Colon (tissue), 2 donors: Measurements from ENCODE around the gene DNAJA1.
A peak's percentile ranks its signal among the peaks of the same experiment; 100 is the strongest.

Source experiments
- FAIRE-seq: peaks from 2 replicates; lab custom pipeline; 2012; peaks lifted over from hg19 to GRCh38; lab: Jason Lieb, UNC
- donor health status: control.
- donor health status: control.

DNAJA1 gene

DNA sequence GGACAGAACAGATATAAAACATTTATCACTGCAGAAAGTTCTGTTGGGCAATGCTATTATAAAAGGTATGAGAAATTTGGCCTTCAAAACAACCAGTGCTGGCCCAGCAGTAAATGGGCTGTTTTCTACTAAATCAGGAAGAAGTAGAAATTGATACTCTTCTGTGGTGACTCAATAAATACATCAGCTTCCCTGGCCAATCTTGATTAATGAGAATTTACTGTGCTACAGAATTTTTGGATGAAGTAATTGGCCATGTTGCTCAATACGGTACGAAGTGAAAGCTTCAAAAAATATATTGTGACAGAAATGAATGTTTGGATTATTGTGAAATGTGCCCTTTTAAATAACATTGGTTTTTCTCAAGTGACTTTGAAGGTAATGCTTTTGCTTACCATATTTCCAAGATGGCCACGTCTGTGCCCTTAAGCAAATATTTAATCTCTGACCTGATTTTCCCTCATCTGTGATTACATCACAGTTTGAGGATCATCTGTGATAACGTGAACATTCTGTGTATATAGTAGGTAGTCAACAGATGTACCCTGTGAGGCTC lies 4.2 kb downstream of the DNAJA1 start:
- no peak for FAIRE-seq

DNA sequence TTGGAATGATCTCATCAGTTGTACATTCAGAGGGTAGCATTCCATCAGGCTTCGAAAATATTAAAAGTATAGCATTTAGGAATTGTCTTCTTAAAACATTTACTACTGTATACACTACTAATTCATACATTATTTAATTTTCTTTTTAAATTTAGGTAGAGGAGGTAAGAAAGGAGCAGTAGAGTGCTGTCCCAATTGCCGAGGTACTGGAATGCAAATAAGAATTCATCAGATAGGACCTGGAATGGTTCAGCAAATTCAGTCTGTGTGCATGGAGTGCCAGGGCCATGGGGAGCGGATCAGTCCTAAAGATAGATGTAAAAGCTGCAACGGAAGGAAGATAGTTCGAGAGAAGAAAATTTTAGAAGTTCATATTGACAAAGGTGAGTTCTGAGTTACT lies 5.2 kb downstream of the DNAJA1 start:
- FAIRE-seq: no peak

DNA sequence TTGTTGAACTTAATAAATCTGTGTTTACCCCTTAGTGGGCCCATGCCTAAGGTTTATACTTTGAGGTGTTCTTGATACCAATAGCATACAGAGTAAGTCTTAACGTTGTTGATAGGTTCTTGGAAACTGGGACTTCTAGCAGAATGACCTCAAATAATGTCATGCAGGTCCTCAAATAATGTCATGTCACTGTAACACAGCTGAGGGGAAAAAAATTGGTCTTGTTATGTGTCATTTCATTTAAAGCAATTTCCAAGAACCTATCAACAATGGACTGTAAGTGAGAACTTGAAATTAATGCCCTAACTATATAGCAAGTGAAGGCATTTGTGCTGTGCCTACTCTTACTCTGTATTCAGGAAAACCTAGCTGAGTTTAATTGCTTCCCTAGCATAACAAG lies 7.2 kb downstream of the DNAJA1 start:
- FAIRE-seq: no peak

DNA sequence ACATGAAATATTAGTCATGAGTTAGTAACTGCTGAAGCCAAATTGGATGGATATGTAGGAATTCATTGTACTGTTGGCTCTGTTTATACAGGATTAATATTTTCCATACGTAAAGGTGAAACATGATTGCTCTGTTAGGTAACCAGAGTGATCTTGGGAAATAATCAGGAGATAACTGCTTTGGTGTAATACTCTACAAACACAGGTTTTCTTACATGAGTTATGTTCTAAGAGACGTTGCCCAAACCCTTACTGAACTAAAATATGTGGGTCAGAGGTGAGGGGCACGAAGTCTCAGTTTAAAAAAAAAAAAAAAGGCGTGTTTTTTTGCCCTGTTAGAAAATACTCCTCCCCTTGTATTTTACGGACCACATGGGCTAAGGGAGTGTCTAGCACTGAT lies 7.8 kb downstream of the DNAJA1 start:
- no peak for FAIRE-seq

GRCh38 chr9:33040792-33041431 lies 15.8 kb downstream of the DNAJA1 start:
- no peak for FAIRE-seq

GRCh38 chr9:33041432-33042188 lies 16.5 kb downstream of the DNAJA1 start:
- FAIRE-seq: no peak

DNA sequence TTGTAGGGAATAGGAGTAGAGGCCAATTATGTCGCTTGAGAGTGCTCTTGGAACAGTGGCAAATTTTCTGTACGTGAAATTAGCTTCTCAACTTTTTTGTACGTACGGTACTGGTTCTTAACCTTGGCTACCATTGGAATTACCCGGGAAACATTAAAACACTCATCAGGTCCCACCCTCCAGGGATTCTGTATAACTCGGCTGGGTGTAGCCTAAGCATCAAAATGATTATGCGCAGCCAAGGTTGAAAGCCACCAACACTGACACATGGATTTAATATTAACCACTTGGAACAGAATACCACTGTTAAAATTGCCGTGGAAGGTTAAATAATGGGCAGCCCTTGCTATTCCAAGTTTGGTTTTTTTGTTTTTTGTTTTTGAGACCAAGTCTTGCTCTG lies 17.4 kb downstream of the DNAJA1 start:
- FAIRE-seq: no peak

- no peak for FAIRE-seq
Measured at GRCh38 chr9:33043671-33044070, 18.6 kb downstream of the DNAJA1 start.

- no peak for FAIRE-seq
Measured at GRCh38 chr9:33044162-33044673, 19.1 kb downstream of the DNAJA1 start.

DNA sequence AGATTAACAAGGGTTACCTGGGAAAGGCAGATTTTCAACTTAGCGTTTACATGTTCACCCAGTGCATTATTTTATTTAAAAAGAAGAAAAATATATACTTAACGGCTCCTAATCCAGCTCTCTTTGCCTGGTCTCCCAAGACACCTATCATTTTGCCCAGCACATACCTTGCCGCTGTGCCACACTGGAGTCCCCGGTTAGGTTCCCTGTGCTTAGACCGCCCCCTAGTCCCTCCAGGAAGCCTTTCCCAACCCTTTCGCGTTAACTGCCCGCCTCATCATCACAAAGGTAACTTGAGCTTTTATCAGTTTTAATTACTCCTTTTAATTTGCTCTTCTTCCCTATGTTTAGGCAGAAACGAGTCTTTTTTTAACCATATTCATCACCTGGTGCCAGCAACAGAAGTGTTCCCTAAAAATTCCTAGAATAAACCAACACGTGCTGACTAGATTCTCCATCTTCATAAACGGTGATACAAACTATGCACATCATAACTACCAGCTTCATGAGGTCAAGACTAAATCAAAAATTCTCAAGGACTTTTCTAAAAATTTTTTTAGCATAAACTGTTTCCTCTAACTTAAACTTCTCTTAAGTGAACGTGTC lies 19.7 kb downstream of the DNAJA1 start:
- FAIRE-seq: no peak

DNA sequence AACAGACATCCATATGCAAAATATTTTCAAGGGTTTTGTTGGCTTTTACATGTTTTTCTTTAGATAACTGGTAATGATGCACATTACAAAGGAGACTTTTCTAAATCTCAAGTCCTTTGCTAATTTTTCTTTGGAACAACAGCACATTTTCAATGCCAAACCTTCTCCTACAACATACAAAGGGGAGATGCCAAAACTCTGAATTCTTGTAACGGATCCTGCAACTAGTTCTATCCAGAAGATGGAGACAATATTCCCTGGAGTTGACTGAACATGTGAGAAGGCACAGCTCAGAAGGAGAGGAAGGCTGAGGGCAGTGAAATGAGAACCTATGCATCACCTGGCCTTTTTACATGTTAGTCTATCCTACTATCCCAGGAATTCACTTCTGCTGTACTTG lies 21.0 kb downstream of the DNAJA1 start:
- no peak for FAIRE-seq

DNA sequence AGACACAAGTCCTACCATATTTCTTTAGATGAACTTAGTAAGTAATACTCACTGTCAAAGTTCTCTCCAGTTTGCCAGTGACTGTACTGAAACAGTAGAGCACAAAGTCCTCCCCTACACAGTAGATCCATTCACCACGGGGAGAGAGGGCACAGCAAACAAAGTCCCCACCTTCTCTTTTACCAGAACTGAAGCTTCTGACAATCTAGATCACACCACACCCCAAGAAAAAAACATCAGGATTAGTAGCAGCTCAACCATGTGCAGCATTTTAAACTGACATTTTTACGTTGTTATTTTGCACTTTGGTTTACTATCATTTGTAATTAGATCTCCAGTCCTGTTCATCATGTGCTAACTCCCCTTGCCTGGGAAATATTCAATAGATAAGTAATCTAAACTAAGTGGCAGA lies 23.0 kb downstream of the DNAJA1 start:
- FAIRE-seq: no peak

DNA sequence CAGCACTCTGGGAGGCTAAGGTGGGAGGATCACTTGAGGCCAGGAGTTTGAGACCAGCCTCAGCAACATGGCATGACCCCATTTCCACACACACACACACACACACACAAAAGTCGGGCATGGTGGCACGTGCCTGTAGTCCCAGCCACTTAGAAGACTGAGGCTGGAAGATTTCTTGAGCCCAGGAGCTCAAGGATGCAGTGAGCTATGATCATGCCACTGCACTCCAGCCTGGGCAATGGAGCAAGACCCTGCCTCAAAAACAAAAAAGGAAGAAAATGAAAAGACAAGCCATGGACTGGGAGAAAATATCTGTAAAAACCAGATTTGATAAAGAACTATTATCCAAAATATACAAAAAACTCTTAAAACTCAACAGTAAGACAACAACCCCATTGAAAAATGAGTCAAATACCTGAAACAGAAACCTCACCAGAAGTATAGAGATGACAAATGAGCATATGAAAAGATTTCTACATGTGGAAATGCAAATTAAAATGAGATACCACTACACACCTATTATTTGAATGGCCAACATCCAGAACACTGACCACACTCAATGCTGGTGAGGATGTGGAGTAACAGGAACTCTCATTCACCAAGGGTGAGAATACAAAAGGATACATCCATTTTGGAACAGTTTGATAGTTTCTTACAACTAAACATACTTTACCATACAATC lies 24.7 kb downstream of the DNAJA1 start:
- FAIRE-seq: no peak

GRCh38 chr9:33051144-33051543 lies 26.1 kb downstream of the DNAJA1 start:
- FAIRE-seq: no peak

GRCh38 chr9:33065157-33066076 lies 40.3 kb downstream of the DNAJA1 start:
- no peak for FAIRE-seq

GRCh38 chr9:33068991-33069390 lies 43.9 kb downstream of the DNAJA1 start:
- no peak for FAIRE-seq

DNA sequence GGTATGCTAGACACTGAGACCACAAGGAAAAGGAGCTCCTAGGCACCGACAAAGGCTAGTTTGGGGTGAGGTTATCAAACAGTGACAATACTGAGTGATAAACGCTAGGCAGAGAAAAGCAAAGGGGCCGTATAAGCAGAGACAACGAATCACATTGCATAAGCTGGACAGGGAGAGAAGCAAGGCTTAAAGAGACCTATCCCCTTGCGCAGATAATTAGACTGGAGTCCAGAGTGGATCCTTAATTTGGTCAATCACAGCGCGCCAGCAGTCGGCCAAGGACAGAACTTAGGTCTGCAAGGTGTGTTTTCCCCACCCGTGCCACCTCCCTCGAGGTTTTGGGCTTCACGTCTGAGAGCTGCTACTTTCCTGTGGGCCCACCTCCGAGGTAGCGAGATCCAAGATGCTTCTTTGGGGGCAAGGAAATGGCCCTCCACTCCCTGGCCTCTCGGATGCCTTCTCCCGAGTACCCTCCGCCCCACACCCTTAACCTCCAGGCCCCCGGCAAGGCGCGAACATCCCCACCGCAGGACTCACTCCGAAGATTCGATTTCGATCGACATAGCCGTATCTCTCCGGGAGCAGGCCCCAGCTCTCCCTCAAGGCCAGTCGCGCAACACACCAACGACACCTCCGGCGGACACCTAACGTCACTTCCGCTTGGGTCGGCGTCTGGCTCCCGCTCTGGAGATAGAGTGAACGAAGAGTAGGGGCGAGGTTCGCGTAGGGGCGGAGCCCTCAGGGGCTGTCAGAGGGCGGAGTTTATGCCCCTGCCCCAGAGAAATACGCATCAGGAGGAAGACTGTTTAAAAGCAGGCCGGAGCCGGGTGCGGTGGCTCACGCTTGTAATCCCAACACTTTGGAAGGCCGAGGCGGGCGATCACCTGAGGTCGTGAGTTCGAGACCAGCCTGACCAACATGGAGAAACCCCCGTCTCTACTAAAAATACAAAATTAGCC lies 51.3 kb downstream of the DNAJA1 start, which contains the start of gene SMU1:
Gene SMU1, minus strand, starts transcription at position 629 of the 959 bp plus-strand sequence. Its CDS starts 66 bp downstream, at position 563.
- FAIRE-seq: peak; percentile 64

DNA sequence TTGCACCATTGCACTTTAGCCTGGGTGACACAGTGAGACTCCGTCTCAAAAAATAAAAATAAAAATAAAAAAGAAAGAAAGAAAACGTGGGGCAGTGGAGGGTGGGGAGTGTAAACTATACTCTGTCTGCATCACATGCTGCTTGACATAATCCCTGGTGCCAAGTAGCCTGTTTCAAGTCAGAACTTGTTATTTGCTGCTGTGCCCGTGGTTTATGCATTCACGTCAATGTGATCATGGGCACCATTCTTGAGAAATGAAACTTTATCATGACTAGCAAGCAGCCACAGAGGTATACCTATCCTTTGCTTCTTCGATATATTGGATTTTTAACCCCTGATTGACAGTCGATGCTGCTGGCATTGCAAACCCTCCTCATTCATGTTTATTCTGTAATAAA lies 55.5 kb downstream of the DNAJA1 start:
- no peak for FAIRE-seq

GRCh38 chr9:33081128-33081851 lies 56.2 kb downstream of the DNAJA1 start:
- FAIRE-seq: no peak
